Peyer's patch (tissue), 4 donors: ENCODE results near the gene MORC4. TPM values are rescaled to one million over a fixed set of nuclear protein-coding genes. Genes with fewer than 3 reads are reported as not detected.
"Not testable (repeated sequence)": the region's sequence is repeated elsewhere in the genome, so short reads cannot be mapped to it uniquely, and the experiment has no call there.

Source experiments
- DNase-seq, 3 donors: peaks; one replicate each; pipeline ENCODE4 v3.0.0-alpha.2; 2017 to 2019
- H3K27ac ChIP-seq, 4 donors: fragments of 200-600 bp; sonication (generic); one replicate each; pipeline ENCODE4 v1.5.1; 2016 to 2019
- H3K27me3 ChIP-seq, 2 donors: fragments of 200-600 bp; sonication (generic); one replicate each; pipeline ENCODE4 v1.5.1; 2019
- H3K36me3 ChIP-seq, 3 donors: fragments of 200-600 bp; sonication (generic); one replicate each; pipeline ENCODE4 v1.5.1; 2016 to 2019
- H3K4me1 ChIP-seq, 4 donors: fragments of 200-600 bp; sonication (generic); one replicate each; pipeline ENCODE4 v1.5.1; 2016 to 2019
- H3K4me3 ChIP-seq, 4 donors: fragments of 200-600 bp; sonication (generic); 1 replicate in 3 of 4; 2 replicates in 1 of 4; pipeline ENCODE4 v1.5.1; 2016 to 2019; ENCODE audit warnings: mild to moderate bottlenecking in 1 of 4
- H3K9me3 ChIP-seq, 4 donors: fragments of 200-600 bp; sonication (generic); one replicate each; pipeline ENCODE4 v1.5.1; 2016 to 2019; ENCODE audit warnings: mild to moderate bottlenecking in 1 of 4
- CTCF ChIP-seq, 6 experiments: fragments of 450-650 bp in 4 of 6; fragments of 200-600 bp in 2 of 6; sonication (generic) in 1 of 6; IDR thresholded peaks; one replicate each; pipeline ENCODE4 v1.5.1; 2017 to 2019; ENCODE audit warnings: antibody characterized with exemption in 6 of 6, mild to moderate bottlenecking in 3 of 6, moderate library complexity in 1 of 6
- POLR2A ChIP-seq, 2 donors: fragments of 450-650 bp; IDR thresholded peaks; one replicate each; pipeline ENCODE4 v1.5.1; 2017; ENCODE audit warnings: antibody characterized with exemption in 2 of 2, mild to moderate bottlenecking in 2 of 2, moderate library complexity in 2 of 2
- total RNA-seq, 4 donors: library from RNA; depleted of rRNA; stranded (reverse); fragments of >200 nt; gene quantifications; one replicate each; pipeline ENCODE4 v1.1.0, GENCODE V29; 2016

The MORC4 gene
- total RNA-seq, 4 donors from 2014 or later, result 5.9 to 47.9 (median 10.4) TPM

GRCh38 chrX:106973433-106974149 lies 26.4 kb downstream of the MORC4 start:
- no peaks in the 10 kb centered on the region for H3K9me3 ChIP-seq
- no peaks in the 10 kb centered on the region for H3K27me3 ChIP-seq
- H3K4me1 ChIP-seq, result no peaks in the 10 kb centered on the region
- H3K4me3 ChIP-seq, result no peak overlapping the region
- no peak overlapping the region for H3K27ac ChIP-seq
- DNase-seq, result no peak
- no peak for TF ChIP-seq POLR2A (IDR thresholded peaks at IDR 0.05)
- TF ChIP-seq CTCF (IDR thresholded peaks at IDR 0.05), result no peak
- no peaks in the 10 kb centered on the region for H3K36me3 ChIP-seq

GRCh38 chrX:106972896-106973295 lies 27.1 kb downstream of the MORC4 start:
- DNase-seq, result no peak
- H3K4me3 ChIP-seq, result no peak overlapping the region
- no peaks in the 10 kb centered on the region for H3K36me3 ChIP-seq
- H3K4me1 ChIP-seq, result no peaks in the 10 kb centered on the region
- no peak overlapping the region for H3K27ac ChIP-seq
- TF ChIP-seq POLR2A (IDR thresholded peaks at IDR 0.05) (no peak), CTCF (IDR thresholded peaks at IDR 0.05) (no peak)
- H3K9me3 ChIP-seq, result no peaks in the 10 kb centered on the region
- H3K27me3 ChIP-seq, result no peaks in the 10 kb centered on the region

GRCh38 chrX:106966547-106966946 lies 33.5 kb downstream of the MORC4 start:
- not testable (repeated sequence) for H3K4me3 ChIP-seq, H3K27ac ChIP-seq, H3K4me1 ChIP-seq, H3K36me3 ChIP-seq, H3K9me3 ChIP-seq, H3K27me3 ChIP-seq, DNase-seq

- no peak overlapping the region for H3K4me3 ChIP-seq
- H3K27ac ChIP-seq, result no peak overlapping the region
- H3K27me3 ChIP-seq, result no peaks in the 10 kb centered on the region
- no peak for TF ChIP-seq POLR2A (IDR thresholded peaks at IDR 0.05)
- H3K4me1 ChIP-seq, result no peaks in the 10 kb centered on the region
- DNase-seq, result no peak
- H3K36me3 ChIP-seq, result no peaks in the 10 kb centered on the region
- no peaks in the 10 kb centered on the region for H3K9me3 ChIP-seq
Measured at GRCh38 chrX:106964290-106964689, 35.7 kb downstream of the MORC4 start.

- no peak overlapping the region for H3K4me3 ChIP-seq
- H3K36me3 ChIP-seq, result no peaks in the 10 kb centered on the region
- no peaks in the 10 kb centered on the region for H3K9me3 ChIP-seq
- no peak overlapping the region for H3K27ac ChIP-seq
- H3K27me3 ChIP-seq, result no peaks in the 10 kb centered on the region
- TF ChIP-seq POLR2A (IDR thresholded peaks at IDR 0.05) (no peak), CTCF (IDR thresholded peaks at IDR 0.05) (no peak)
- H3K4me1 ChIP-seq, result no peaks in the 10 kb centered on the region
- DNase-seq, result no peak
Measured at GRCh38 chrX:106963111-106963510, 36.9 kb downstream of the MORC4 start.

- DNase-seq, result no peak
- no peaks in the 10 kb centered on the region for H3K9me3 ChIP-seq
- H3K27ac ChIP-seq, result no peak overlapping the region
- H3K4me3 ChIP-seq, result no peak overlapping the region
- TF ChIP-seq POLR2A (IDR thresholded peaks at IDR 0.05) (no peak), CTCF (IDR thresholded peaks at IDR 0.05) (peak in 3 of 6 experiments; percentile 49 to 53 (median 51))
- no peaks in the 10 kb centered on the region for H3K4me1 ChIP-seq
- no peaks in the 10 kb centered on the region for H3K27me3 ChIP-seq
- no peaks in the 10 kb centered on the region for H3K36me3 ChIP-seq
Measured at GRCh38 chrX:106959901-106960300, 40.1 kb downstream of the MORC4 start.

GRCh38 chrX:106957856-106958255 lies 42.2 kb downstream of the MORC4 start:
- Histone ChIP-seq H3K9me3 (no peaks in the 10 kb centered on the region), H3K4me3 (no peak overlapping the region), H3K27ac (no peak overlapping the region), H3K4me1 (no peaks in the 10 kb centered on the region), H3K36me3 (no peaks in the 10 kb centered on the region), H3K27me3 (no peaks in the 10 kb centered on the region)
- no peak for DNase-seq
- TF ChIP-seq CTCF (IDR thresholded peaks at IDR 0.05) (no peak), POLR2A (IDR thresholded peaks at IDR 0.05) (no peak)
